CD14-positive monocyte (primary cell): ENCODE data around the gene MT1B. TPM values are rescaled to one million over a fixed set of nuclear protein-coding genes. Genes with fewer than 3 reads are reported as not detected.

Experiments
- DNase-seq, 3 donors: peaks; one replicate each; pipeline ENCODE4 v3.0.0-alpha.2; 2011 to 2022
- H2AFZ ChIP-seq: 2 replicates; pipeline ENCODE4 v1.6.0; 2012; ENCODE audit warnings: mild to moderate bottlenecking, low read depth, low read length, inconsistent platforms; ENCODE audit not compliant: insufficient read depth, poor library complexity, severe bottlenecking
- H3K27ac ChIP-seq, 2 donors: 1 replicate in 1 of 2; 2 replicates in 1 of 2; pipeline ENCODE4 v1.5.1; 2012 to 2013; ENCODE audit warnings: low read length in 2 of 2, control low read depth in 1 of 2, inconsistent platforms in 1 of 2, low read depth in 1 of 2, mild to moderate bottlenecking in 1 of 2
- H3K27me3 ChIP-seq, 2 donors: one replicate each; pipeline versions ENCODE4 v1.6.0 to v1.6.1; 2011 to 2013; ENCODE audit warnings: low read length in 2 of 2; ENCODE audit not compliant: control insufficient read depth in 2 of 2, insufficient read depth in 2 of 2
- H3K36me3 ChIP-seq, 2 donors: replicated peaks in 1 of 2; 1 replicate in 1 of 2; 2 replicates in 1 of 2; pipeline versions ENCODE4 v1.5.1 to v1.6.1; 2012 to 2013; ENCODE audit warnings: low read length in 2 of 2, control low read depth in 1 of 2, inconsistent platforms in 1 of 2, mild to moderate bottlenecking in 1 of 2; ENCODE audit not compliant: insufficient read depth in 2 of 2, control insufficient read depth in 1 of 2
- H3K4me1 ChIP-seq, 2 donors: 1 replicate in 1 of 2; 2 replicates in 1 of 2; pipeline versions ENCODE4 v1.5.1 to v1.6.1; 2012 to 2013; ENCODE audit warnings: low read length in 2 of 2, control low read depth in 1 of 2, inconsistent platforms in 1 of 2, mild to moderate bottlenecking in 1 of 2, moderate library complexity in 1 of 2; ENCODE audit not compliant: insufficient read depth in 2 of 2, control insufficient read depth in 1 of 2
- H3K4me2 ChIP-seq: replicated peaks from 2 replicates; pipeline ENCODE3; 2012; ENCODE audit warnings: low read length, moderate library complexity, mild to moderate bottlenecking; ENCODE audit not compliant: poor library complexity, severe bottlenecking; ENCODE audit errors: extremely low read depth
- H3K4me3 ChIP-seq, 3 experiments: fragments of 200-600 bp in 1 of 3; sonication (generic) in 1 of 3; replicated peaks in 1 of 3; 1 replicate in 2 of 3; 2 replicates in 1 of 3; pipeline ENCODE4 v1.5.1; 2011 to 2013; ENCODE audit warnings: low read length in 3 of 3, mild to moderate bottlenecking in 3 of 3, control low read depth in 2 of 3, low read depth in 2 of 3, inconsistent platforms in 1 of 3, moderate library complexity in 1 of 3
- H3K79me2 ChIP-seq: 2 replicates; pipeline ENCODE4 v1.6.0; 2012; ENCODE audit warnings: mild to moderate bottlenecking, control low read depth, inconsistent platforms, low read length, moderate library complexity; ENCODE audit not compliant: insufficient read depth
- H3K9ac ChIP-seq: 2 replicates; pipeline ENCODE4 v1.6.0; 2017; ENCODE audit warnings: low read length, mild to moderate bottlenecking; ENCODE audit not compliant: insufficient read depth, poor library complexity, severe bottlenecking
- H3K9me3 ChIP-seq, 2 donors: replicated peaks in 1 of 2; 1 replicate in 1 of 2; 2 replicates in 1 of 2; pipeline versions ENCODE4 v1.5.1 to v1.6.1; 2012 to 2013; ENCODE audit warnings: low read length in 2 of 2, control low read depth in 1 of 2; ENCODE audit not compliant: control insufficient read depth in 1 of 2, insufficient read depth in 1 of 2
- H4K20me1 ChIP-seq: 2 replicates; pipeline ENCODE4 v1.6.0; 2012; ENCODE audit warnings: mild to moderate bottlenecking, low read length, control low read depth, moderate library complexity; ENCODE audit not compliant: insufficient read depth
- H3K27ac Mint-ChIP-seq, 7 donors: one replicate each; pipeline ENCODE4 v1.8.0; 2020; ENCODE audit warnings: mild to moderate bottlenecking in 7 of 7, mixed read lengths in 7 of 7, moderate library complexity in 6 of 7, inconsistent platforms in 2 of 7
- H3K27me3 Mint-ChIP-seq, 3 donors: one replicate each; pipeline ENCODE4 v1.8.0; 2021 to 2022; ENCODE audit warnings: low read depth in 3 of 3, mild to moderate bottlenecking in 3 of 3, mixed read lengths in 3 of 3, moderate library complexity in 3 of 3, inconsistent platforms in 1 of 3
- H3K36me3 Mint-ChIP-seq, 2 donors: one replicate each; pipeline ENCODE4 v1.8.0; 2020; ENCODE audit warnings: mixed read lengths in 2 of 2, inconsistent platforms in 1 of 2, mild to moderate bottlenecking in 1 of 2
- H3K4me1 Mint-ChIP-seq: one replicate; pipeline ENCODE4 v1.8.0; 2020; ENCODE audit warnings: mild to moderate bottlenecking, mixed read lengths
- H3K4me3 Mint-ChIP-seq, 2 donors: one replicate each; pipeline ENCODE4 v1.8.0; 2020; ENCODE audit warnings: mild to moderate bottlenecking in 2 of 2, mixed read lengths in 2 of 2, moderate library complexity in 1 of 2
- H3K9me3 Mint-ChIP-seq, 7 donors: one replicate each; pipeline ENCODE4 v1.8.0; 2020 to 2022; ENCODE audit warnings: mixed read lengths in 7 of 7, mild to moderate bottlenecking in 6 of 7, moderate library complexity in 6 of 7, inconsistent platforms in 2 of 7
- WGBS: methylation state at CpG from one replicate; pipeline ENCODE4 v1.1.5; 2013; ENCODE audit warnings: missing lambda C conversion rate; ENCODE audit not compliant: insufficient coverage; 5-methylcytosine and 5-hydroxymethylcytosine counted together
- intact Hi-C, 2 donors: fragments of 100-400 bp; cut with micrococcal nuclease; formaldehyde crosslinking; loops; one replicate each; pipeline versions ENCODE4 v1.15.0 to v1.15.1; 2023
- polyA plus RNA-seq, 3 donors: library from polyadenylated mRNA; depleted of rRNA in 1 of 3; unstranded in 2 of 3; stranded (reverse) in 1 of 3; fragments of 300-500 nt in 2 of 3; fragments of >200 nt in 1 of 3; fragmentation: Illumina TruSeq in 2 of 3; gene quantifications; 1 replicate in 2 of 3; 2 replicates in 1 of 3; pipeline ENCODE4 v1.2.3, GENCODE V29; 2012 to 2021
- TF ChIP-seq, protein P1 (sequence below): fragments of 200-600 bp; IDR thresholded peaks from one replicate; pipeline ENCODE4 v1.8.0; 2022; ENCODE audit warnings: antibody characterized with exemption, mild to moderate bottlenecking

The MT1B gene
- polyA plus RNA-seq, 3 donors = not detected

DNA sequence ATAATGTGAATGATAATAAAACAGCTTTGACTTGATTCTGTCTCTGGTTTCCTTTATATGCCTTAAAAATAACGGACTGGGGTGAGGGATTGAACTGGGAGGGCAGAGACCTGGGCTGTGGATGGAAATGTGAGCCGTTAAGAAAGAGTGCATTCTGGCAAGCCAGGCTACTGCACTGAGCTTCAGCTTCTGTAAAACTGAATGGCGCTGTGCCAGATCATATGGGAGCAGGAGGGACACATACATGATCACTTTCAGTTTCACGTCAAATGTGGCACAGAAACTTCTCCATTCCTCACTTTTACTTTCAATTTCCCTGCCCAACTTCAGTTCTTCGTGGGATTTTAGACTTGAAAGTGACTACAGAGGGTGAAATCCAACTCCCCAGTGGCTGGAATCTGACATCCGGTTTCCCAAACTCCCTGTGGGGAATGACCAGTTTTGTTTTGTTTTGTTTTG, 42.2 kb upstream of the MT1B start:
- DNase-seq = peak; percentile 92 to 96 (median 94)
- peak overlapping the region; percentile 87 to 96 (median 94) for H3K27ac Mint-ChIP-seq
- no peaks in the 10 kb centered on the region for H3K79me2 ChIP-seq
- H4K20me1 ChIP-seq = no peaks in the 10 kb centered on the region
- peaks cover 0 to 3% (median 0%) of the 10 kb centered on the region in 7 donors for H3K9me3 Mint-ChIP-seq
- intact Hi-C loops = loop anchor here (10.0 kb wide), 3 partner anchors 95 to 575 kb away; partner anchors contain the start of genes NUDT21 (in 1 of the 2), OGFOD1 (in 1 of the 2), PSME3IP1 (in 1 of the 2) and RSPRY1 (in 1 of the 2)
- no peaks in the 10 kb centered on the region for H3K9me3 ChIP-seq
- TF ChIP-seq, protein P1, sequence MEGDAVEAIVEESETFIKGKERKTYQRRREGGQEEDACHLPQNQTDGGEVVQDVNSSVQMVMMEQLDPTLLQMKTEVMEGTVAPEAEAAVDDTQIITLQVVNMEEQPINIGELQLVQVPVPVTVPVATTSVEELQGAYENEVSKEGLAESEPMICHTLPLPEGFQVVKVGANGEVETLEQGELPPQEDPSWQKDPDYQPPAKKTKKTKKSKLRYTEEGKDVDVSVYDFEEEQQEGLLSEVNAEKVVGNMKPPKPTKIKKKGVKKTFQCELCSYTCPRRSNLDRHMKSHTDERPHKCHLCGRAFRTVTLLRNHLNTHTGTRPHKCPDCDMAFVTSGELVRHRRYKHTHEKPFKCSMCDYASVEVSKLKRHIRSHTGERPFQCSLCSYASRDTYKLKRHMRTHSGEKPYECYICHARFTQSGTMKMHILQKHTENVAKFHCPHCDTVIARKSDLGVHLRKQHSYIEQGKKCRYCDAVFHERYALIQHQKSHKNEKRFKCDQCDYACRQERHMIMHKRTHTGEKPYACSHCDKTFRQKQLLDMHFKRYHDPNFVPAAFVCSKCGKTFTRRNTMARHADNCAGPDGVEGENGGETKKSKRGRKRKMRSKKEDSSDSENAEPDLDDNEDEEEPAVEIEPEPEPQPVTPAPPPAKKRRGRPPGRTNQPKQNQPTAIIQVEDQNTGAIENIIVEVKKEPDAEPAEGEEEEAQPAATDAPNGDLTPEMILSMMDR = no peak
- H3K9ac ChIP-seq = peak overlapping the region; percentile 65
- H3K4me1 ChIP-seq = peaks cover 34 to 41% of the 10 kb centered on the region in 2 donors
- H3K36me3 Mint-ChIP-seq = no peaks in the 10 kb centered on the region
- H3K36me3 ChIP-seq = no peaks in the 10 kb centered on the region
- peak overlapping the region; percentile 87 for H3K4me2 ChIP-seq
- H3K27ac ChIP-seq = peak overlapping the region; percentile 81 to 93
- H3K27me3 ChIP-seq = no peaks in the 10 kb centered on the region
- peak overlapping the region; percentile 87 to 94 for H3K4me3 Mint-ChIP-seq
- H3K4me1 Mint-ChIP-seq = peaks cover 43% of the 10 kb centered on the region
- 0% methylated on average over 3 of the region's 6 CpGs for WGBS
- H2AFZ ChIP-seq = peak overlapping the region; percentile 61
- H3K4me3 ChIP-seq = peak overlapping the region; percentile 87 to 97 (median 87)
- H3K27me3 Mint-ChIP-seq = peaks cover 2 to 5% (median 2%) of the 10 kb centered on the region in 3 donors

DNA sequence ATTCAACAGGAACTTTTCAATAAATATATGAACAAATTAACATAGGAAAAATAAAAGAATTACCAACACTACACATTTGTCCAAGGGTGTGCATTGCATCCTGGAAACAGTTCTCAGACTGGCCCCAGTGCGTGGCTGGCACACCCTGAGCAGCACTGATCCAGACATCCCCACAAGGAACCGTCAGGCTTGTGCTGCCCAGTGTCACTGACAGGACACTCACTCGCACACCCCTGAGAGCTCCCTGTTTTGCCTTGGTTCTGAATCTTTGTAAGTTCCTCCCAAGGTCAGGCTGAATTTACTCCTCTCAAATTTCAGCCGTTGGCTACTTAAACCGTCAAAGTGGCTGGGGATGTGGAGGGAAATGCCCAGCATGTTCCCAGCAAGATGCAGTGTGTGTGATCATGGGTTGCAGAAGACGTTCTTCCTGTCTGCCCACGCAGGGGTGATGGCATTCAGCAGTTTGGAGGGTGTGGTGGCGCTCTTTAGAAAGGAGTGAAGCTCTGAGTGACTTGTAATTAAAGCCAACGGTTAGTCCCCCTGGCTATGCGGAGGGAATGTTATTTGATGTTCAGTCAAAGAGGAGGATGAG, 41.6 kb upstream of the MT1B start:
- peaks cover 0 to 3% (median 0%) of the 10 kb centered on the region in 7 donors for H3K9me3 Mint-ChIP-seq

More for the DNA sequence above, 41.6 kb upstream of the MT1B start:
- WGBS = 38% methylated on average over 9 of the region's 10 CpGs
- Histone ChIP-seq H4K20me1 (no peaks in the 10 kb centered on the region), H3K9me3 (no peaks in the 10 kb centered on the region), H3K27ac (peak overlapping the region; percentile 81 to 93), H2AFZ (peak overlapping the region; percentile 61), H3K9ac (peak overlapping the region; percentile 65), H3K4me1 (peaks cover 34 to 41% of the 10 kb centered on the region in 2 donors), H3K36me3 (no peaks in the 10 kb centered on the region), H3K79me2 (no peaks in the 10 kb centered on the region), H3K4me3 (peak overlapping the region; percentile 87 to 97 (median 87)), H3K4me2 (peak overlapping the region; percentile 87), H3K27me3 (peaks cover 0 to 1% of the 10 kb centered on the region in 2 donors)
- Mint-ChIP-seq H3K4me1 (peaks cover 43% of the 10 kb centered on the region), H3K27ac (peak overlapping the region; percentile 87 to 96 (median 94)), H3K4me3 (peak overlapping the region; percentile 87 to 94), H3K36me3 (no peaks in the 10 kb centered on the region), H3K27me3 (peaks cover 4 to 7% (median 5%) of the 10 kb centered on the region in 3 donors)
- DNase-seq = peak in 2 of 3 donors; percentile 65 to 74
- intact Hi-C loops = no loop called here
- TF ChIP-seq, protein P1 = no peak
